Parathyroid adenoma (tissue), 2 donors: ENCODE data around the gene VAT1L.

Experiments used
- H2AFZ ChIP-seq: fragments of 300-600 bp; sonication (generic); one replicate; pipeline ENCODE4 v1.7.0; 2017; ENCODE audit warnings: antibody characterized with exemption, mild to moderate bottlenecking
- H3K27ac ChIP-seq: fragments of 300-600 bp; sonication (generic); one replicate; pipeline ENCODE4 v1.7.0; 2017
- H3K27me3 ChIP-seq: fragments of 300-600 bp; sonication (generic); one replicate; pipeline ENCODE4 v1.7.0; 2017; ENCODE audit warnings: low read length; ENCODE audit not compliant: control insufficient read depth, insufficient read depth
- H3K36me3 ChIP-seq: fragments of 300-600 bp; sonication (generic); one replicate; pipeline ENCODE4 v1.7.0; 2017; ENCODE audit warnings: low read length; ENCODE audit not compliant: control insufficient read depth, insufficient read depth
- H3K4me1 ChIP-seq: fragments of 300-600 bp; sonication (generic); one replicate; pipeline ENCODE4 v1.7.0; 2017; ENCODE audit warnings: control low read depth
- H3K4me2 ChIP-seq: fragments of 300-600 bp; sonication (generic); one replicate; pipeline ENCODE4 v1.7.0; 2017; ENCODE audit warnings: low read length
- H3K4me3 ChIP-seq: fragments of 300-600 bp; sonication (generic); one replicate; pipeline ENCODE4 v1.7.0; 2017; ENCODE audit warnings: low read depth, low read length
- H3K79me2 ChIP-seq: fragments of 300-600 bp; sonication (generic); one replicate; pipeline ENCODE4 v1.7.0; 2017; ENCODE audit warnings: control low read depth
- H3K9ac ChIP-seq: fragments of 300-600 bp; sonication (generic); one replicate; pipeline ENCODE4 v1.7.0; 2017; ENCODE audit warnings: mild to moderate bottlenecking
- H3K9me3 ChIP-seq: fragments of 300-600 bp; sonication (generic); one replicate; pipeline ENCODE4 v1.7.0; 2017; ENCODE audit warnings: low read length; ENCODE audit not compliant: control insufficient read depth
- TF ChIP-seq, protein P1 (sequence below): fragments of 300-600 bp; sonication (generic); IDR thresholded peaks from one replicate; pipeline ENCODE4 v1.7.0; 2017; ENCODE audit warnings: antibody characterized with exemption, mild to moderate bottlenecking
- donor health status: primary hyperparathyroidism.

Gene VAT1L

DNA sequence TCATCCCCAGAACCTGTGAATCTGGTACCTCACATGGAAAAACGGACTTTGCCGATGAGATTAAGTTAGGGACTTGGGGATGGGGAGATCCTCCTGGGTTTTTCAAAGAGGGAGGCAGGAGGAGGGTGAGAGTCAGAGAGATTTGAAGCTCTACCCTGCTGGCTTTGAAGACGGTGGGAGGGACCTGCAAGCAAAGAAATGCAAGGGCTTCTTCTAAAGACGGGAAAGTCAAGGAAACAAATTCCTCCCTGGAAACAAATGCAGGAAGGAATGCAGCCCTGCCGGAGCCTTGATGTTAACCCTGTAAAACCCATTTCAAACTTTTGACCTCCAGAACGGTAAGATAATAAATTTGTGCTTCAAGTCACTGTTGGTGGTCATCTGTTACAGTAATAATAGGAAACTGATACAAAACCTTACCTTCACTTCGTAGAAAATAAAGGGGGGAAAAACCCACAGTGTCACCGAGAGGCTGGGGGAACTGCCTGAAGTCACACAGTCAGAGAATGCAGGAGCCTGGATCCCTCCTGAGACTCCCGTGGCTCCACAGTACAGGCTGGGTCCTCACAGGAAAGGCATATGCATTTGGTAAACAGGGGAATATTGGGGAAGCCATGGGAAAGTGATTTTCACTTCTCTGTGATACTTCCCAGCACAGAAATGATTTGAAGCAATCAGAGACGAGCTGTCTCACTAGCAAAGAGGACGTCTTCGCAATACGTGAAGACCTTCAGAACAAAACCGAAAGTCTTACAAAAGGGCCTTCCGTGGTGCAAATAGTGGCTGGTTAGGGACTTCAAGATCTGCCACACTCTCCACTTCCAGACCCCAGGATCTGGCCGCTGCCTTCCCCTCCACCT is 175.1 kb downstream of the VAT1L start:
- TF ChIP-seq, protein P1, sequence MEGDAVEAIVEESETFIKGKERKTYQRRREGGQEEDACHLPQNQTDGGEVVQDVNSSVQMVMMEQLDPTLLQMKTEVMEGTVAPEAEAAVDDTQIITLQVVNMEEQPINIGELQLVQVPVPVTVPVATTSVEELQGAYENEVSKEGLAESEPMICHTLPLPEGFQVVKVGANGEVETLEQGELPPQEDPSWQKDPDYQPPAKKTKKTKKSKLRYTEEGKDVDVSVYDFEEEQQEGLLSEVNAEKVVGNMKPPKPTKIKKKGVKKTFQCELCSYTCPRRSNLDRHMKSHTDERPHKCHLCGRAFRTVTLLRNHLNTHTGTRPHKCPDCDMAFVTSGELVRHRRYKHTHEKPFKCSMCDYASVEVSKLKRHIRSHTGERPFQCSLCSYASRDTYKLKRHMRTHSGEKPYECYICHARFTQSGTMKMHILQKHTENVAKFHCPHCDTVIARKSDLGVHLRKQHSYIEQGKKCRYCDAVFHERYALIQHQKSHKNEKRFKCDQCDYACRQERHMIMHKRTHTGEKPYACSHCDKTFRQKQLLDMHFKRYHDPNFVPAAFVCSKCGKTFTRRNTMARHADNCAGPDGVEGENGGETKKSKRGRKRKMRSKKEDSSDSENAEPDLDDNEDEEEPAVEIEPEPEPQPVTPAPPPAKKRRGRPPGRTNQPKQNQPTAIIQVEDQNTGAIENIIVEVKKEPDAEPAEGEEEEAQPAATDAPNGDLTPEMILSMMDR: no peak
- Histone ChIP-seq H2AFZ (no peak overlapping the region), H3K4me3 (no peak overlapping the region), H3K79me2 (no peaks in the 10 kb centered on the region), H3K4me1 (no peaks in the 10 kb centered on the region), H3K9me3 (no peaks in the 10 kb centered on the region), H3K27ac (no peak overlapping the region), H3K36me3 (no peaks in the 10 kb centered on the region), H3K9ac (no peak overlapping the region), H3K27me3 (no peaks in the 10 kb centered on the region), H3K4me2 (no peak overlapping the region)

DNA sequence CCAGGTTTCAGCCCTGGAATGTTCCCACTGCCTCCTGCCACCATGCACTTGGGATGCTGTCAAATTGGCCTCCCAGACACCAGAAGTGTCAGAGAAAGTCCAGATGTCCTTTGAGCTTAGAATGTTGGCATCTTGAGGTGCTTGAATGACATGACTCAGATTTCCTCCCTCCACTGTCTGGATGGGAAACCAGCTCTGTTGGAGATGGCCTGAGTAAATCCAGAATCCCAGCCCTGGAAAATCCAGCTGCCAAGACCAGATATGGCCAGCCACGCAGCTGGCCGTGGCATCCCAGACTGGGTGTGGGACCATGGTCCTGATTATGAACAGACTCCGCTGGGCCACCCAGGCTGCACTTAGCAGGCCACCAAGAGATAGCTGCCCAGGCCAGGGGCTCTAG is 177.0 kb downstream of the VAT1L start:
- H3K4me1 ChIP-seq: no peaks in the 10 kb centered on the region
- no peaks in the 10 kb centered on the region for H3K9me3 ChIP-seq
- H3K27me3 ChIP-seq: no peaks in the 10 kb centered on the region
- TF ChIP-seq, protein P1: no peak
- H3K4me2 ChIP-seq: no peak overlapping the region
- H3K36me3 ChIP-seq: no peaks in the 10 kb centered on the region
- no peak overlapping the region for H3K27ac ChIP-seq
- H3K79me2 ChIP-seq: no peaks in the 10 kb centered on the region
- no peak overlapping the region for H2AFZ ChIP-seq
- no peak overlapping the region for H3K4me3 ChIP-seq
- no peak overlapping the region for H3K9ac ChIP-seq

DNA sequence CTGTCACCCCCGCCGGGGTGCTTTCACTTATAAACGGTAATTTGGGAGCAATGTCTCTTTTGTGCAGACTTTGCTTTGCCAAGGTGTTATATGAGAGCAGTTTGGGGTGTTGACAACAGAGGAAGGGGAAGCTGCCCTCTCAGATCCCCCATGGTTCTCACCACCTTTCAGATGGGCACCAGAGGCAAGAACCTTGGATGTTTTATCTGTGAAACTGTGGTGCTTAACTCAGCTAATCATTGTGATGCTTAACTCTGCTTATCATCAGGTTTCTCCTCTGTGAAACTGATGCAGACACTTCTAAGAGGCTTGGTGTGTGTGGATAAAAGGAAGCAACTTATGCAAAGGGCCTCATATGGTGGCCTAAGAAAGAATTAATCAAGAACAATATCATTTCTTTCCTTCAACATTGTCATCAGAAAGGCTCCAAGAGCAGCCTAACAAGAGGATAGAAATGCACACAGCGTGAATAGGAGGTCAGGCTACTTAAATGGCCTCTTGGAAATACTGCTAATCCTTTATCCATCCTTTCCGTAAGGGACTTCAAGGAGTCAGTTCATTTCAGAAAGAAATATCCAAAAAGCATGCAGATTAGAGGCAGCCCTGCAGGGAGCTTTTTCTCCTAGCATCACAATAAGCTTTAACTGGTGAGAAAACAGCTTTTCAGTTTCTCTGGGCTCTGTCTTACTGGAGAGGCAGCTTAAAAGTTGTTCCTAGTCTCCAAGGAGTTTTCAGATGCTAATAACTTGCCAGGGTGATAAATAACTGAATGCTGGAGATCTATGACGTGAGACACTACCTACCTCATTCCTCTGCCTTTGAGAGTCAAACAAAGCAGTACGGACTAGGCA is 178.9 kb downstream of the VAT1L start:
- no peak overlapping the region for H3K4me2 ChIP-seq
- no peaks in the 10 kb centered on the region for H3K36me3 ChIP-seq
- TF ChIP-seq, protein P1: no peak
- H3K27me3 ChIP-seq: no peaks in the 10 kb centered on the region
- H3K79me2 ChIP-seq: no peaks in the 10 kb centered on the region
- H3K9me3 ChIP-seq: no peaks in the 10 kb centered on the region
- H3K4me3 ChIP-seq: no peak overlapping the region
- H3K27ac ChIP-seq: no peak overlapping the region
- H3K4me1 ChIP-seq: no peaks in the 10 kb centered on the region
- H3K9ac ChIP-seq: no peak overlapping the region
- H2AFZ ChIP-seq: no peak overlapping the region

DNA sequence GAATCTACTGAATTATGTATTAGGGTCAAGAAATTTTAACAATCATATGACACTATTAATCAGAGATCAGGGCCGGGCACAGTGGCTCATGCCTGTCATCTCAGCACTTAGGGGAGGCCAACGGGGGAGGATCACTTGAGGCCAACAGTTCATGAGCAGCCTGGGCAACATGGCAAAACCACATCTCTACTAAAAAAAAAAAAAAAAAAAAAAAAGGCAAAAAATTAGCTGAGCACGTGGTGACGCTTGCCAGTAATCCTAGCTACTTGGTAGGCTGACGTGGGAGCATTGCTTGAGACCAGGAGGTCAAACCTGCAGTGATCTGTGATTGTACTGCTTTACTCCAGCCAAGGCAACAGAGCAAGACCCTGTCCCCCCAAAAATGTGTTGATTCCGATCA is 181.5 kb downstream of the VAT1L start:
- Histone ChIP-seq H3K9ac (no peak overlapping the region), H3K9me3 (no peaks in the 10 kb centered on the region), H3K27me3 (no peaks in the 10 kb centered on the region), H3K4me1 (no peaks in the 10 kb centered on the region), H3K27ac (no peak overlapping the region), H3K36me3 (no peaks in the 10 kb centered on the region), H3K4me2 (no peak overlapping the region), H2AFZ (no peak overlapping the region), H3K79me2 (no peaks in the 10 kb centered on the region), H3K4me3 (no peak overlapping the region)
- TF ChIP-seq, protein P1: no peak
